ENCODE measurements around the gene HHIP.

Gene HHIP

DNA sequence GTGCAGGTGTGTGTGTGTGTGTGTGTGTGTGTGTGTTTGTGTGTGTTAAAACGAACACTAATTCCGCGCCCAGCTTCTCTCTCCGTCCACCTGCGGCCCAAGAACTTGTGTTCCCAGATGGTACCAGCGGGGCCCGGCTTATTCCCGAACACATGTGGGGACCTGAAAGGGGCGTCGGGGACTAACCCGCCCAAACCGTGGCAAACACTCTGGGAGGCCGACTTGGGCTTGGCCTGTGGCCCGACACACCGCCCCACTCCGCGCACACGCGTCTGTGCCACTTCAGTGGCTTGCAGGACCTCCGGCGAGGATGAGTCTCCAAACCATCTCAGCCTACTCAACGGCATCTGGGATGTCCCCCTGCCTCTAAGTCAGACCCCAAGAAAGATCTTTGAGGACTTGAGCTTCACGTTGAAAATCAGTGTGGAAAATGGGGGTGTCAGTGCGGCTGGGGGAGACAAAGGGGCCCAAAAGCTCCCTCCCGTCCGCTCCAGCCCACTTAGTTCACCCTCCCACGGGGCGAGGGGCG lies 790 bp upstream of the HHIP start:
- no peak for TF ChIP-seq CTCF (IDR thresholded peaks at IDR 0.05; ENCODE audit: unreplicated experiment in 3 of 3)
- Mint-ChIP-seq H3K36me3 (ENCODE audit: low read depth) (no peaks in the 10 kb centered on the region), H3K4me1 (peaks cover 40% of the 10 kb centered on the region), H3K27ac (no peak overlapping the region), H3K27me3 (ENCODE audit: low read depth) (peaks cover 49% of the 10 kb centered on the region), H3K9me3 (no peaks in the 10 kb centered on the region), H3K4me3 (peak overlapping the region; percentile 76 to 84 (median 83))

GRCh38 chr4:144646523-144647094 lies 653 bp downstream of the HHIP start:
- peaks cover 47% of the 10 kb centered on the region for H3K4me1 Mint-ChIP-seq
- H3K27ac Mint-ChIP-seq: peak overlapping the region in 2 of 3 experiments; percentile 5 to 75

DNA sequence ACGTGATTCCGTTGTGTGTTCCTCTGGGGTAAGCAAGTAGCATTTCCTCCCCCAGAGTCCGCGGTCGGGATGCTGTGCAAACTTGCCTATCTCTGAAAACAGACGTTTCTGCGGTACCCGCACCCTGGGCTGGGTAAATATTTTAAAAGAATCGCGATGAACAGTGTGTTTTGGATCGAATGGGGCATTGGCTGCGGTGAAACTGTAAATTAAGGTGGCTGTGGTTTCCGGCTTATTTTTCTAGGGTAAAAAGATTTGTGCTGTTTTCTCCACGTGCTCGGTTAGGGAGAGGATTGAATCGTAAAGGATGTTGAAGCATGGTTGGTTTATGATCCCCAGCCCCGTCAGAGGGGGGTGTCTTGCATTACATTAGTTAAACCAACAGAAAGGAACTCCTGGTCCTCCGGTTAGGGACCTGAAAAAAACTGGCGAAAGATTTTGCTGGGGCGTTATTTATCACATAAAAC lies 1.2 kb downstream of the HHIP start:
- no peak for TF ChIP-seq CTCF (IDR thresholded peaks at IDR 0.05; ENCODE audit: unreplicated experiment in 3 of 3)
- Mint-ChIP-seq H3K4me1 (peaks cover 47% of the 10 kb centered on the region), H3K4me3 (peak overlapping the region; percentile 91 to 96 (median 91)), H3K9me3 (no peaks in the 10 kb centered on the region), H3K27ac (peak overlapping the region in 1 of 3 experiments; percentile 21), H3K27me3 (ENCODE audit: low read depth) (peaks cover 55% of the 10 kb centered on the region), H3K36me3 (ENCODE audit: low read depth) (no peaks in the 10 kb centered on the region)

More at GRCh38 chr4:144646523-144647094, 653 bp downstream of the HHIP start:
- H3K4me3 Mint-ChIP-seq: peak overlapping the region; percentile 91 to 96 (median 91)
- TF ChIP-seq CTCF (IDR thresholded peaks at IDR 0.05; ENCODE audit: unreplicated experiment in 3 of 3): peak in 1 of 3 experiments; percentile 12
- H3K9me3 Mint-ChIP-seq: no peaks in the 10 kb centered on the region
- H3K27me3 Mint-ChIP-seq (ENCODE audit: low read depth): peaks cover 53% of the 10 kb centered on the region
- H3K36me3 Mint-ChIP-seq (ENCODE audit: low read depth): no peaks in the 10 kb centered on the region

DNA sequence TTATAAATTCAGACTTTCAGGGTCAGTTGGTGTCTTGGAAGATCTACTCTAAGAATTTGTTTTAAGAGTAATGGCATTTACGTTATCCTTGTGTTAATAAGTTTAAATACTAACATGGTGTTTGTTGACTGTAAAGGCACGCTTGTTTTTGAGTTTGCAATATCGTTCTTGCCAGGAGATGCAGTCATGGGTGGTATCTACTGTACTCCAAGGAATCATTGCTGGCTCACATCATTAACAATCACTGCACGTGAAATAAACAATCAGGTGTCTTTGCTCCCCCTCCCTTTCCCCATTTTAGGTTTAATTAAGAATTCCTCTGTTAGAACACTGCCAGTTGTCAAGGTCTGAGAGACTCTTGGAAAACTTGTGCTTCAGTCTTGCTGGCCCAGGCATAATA lies 1.6 kb downstream of the HHIP start:
- peaks cover 47% of the 10 kb centered on the region for H3K4me1 Mint-ChIP-seq
- H3K27me3 Mint-ChIP-seq (ENCODE audit: low read depth): peaks cover 59% of the 10 kb centered on the region
- H3K27ac Mint-ChIP-seq: peak overlapping the region in 2 of 3 experiments; percentile 14 to 21
- no peak for TF ChIP-seq CTCF (IDR thresholded peaks at IDR 0.05; ENCODE audit: unreplicated experiment in 3 of 3)
- H3K9me3 Mint-ChIP-seq: no peaks in the 10 kb centered on the region
- H3K4me3 Mint-ChIP-seq: peak overlapping the region; percentile 91 to 96 (median 91)
- no peaks in the 10 kb centered on the region for H3K36me3 Mint-ChIP-seq (ENCODE audit: low read depth)

- Mint-ChIP-seq H3K27me3 (ENCODE audit: low read depth) (peaks cover 64% of the 10 kb centered on the region), H3K27ac (peak overlapping the region in 1 of 3 experiments; percentile 14), H3K4me3 (peak overlapping the region; percentile 91 to 96 (median 91)), H3K36me3 (ENCODE audit: low read depth) (no peaks in the 10 kb centered on the region), H3K9me3 (no peaks in the 10 kb centered on the region), H3K4me1 (peaks cover 47% of the 10 kb centered on the region)
- TF ChIP-seq CTCF (IDR thresholded peaks at IDR 0.05; ENCODE audit: unreplicated experiment in 3 of 3): no peak
These were observed 2.1 kb downstream of the HHIP start for GRCh38 chr4:144648042-144648441.

DNA sequence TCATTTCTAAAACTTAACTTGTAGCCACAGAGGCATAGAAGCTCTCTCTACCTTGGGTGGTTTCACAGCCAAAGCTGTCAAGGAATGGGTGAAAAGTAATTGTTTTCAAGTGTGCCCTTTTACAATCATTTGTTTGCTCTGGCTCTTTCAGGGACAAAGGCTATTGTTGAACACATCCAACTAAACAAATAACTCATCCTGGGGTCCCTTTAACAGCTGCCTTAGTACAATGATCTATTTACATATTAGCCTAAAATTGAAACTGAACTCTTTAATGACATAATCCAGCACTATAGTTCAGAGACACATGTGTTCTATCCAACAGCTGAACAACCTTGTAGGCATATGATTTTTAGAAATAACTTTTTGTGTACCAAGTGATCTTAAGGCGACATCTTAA lies 3.7 kb downstream of the HHIP start:
- peaks cover 69% of the 10 kb centered on the region for H3K27me3 Mint-ChIP-seq (ENCODE audit: low read depth)
- H3K4me3 Mint-ChIP-seq: peak overlapping the region in 2 of 3 experiments; percentile 24 to 74
- H3K36me3 Mint-ChIP-seq (ENCODE audit: low read depth): no peaks in the 10 kb centered on the region
- H3K27ac Mint-ChIP-seq: peak overlapping the region; percentile 29 to 69 (median 36)
- no peak for TF ChIP-seq CTCF (IDR thresholded peaks at IDR 0.05; ENCODE audit: unreplicated experiment in 3 of 3)
- H3K9me3 Mint-ChIP-seq: no peaks in the 10 kb centered on the region
- H3K4me1 Mint-ChIP-seq: peaks cover 47% of the 10 kb centered on the region
